ENCODE data around the gene DCAF10.
"Not testable (repeated sequence)": the region's sequence is repeated elsewhere in the genome, so short reads cannot be mapped to it uniquely, and the experiment has no call there.

The DCAF10 gene

GRCh38 chr9:37800631-37801286 lies at the start of gene DCAF10:
DCAF10 (plus strand) TSS chr9:37800797; CDS start chr9:37800867, 70 bp downstream.
- H3K27ac ChIP-seq, result peak within 1 kb of the TSS; percentile 91

GRCh38 chr9:37751186-37751585 lies 49.4 kb upstream of the DCAF10 start:
- no peak overlapping the region for H3K27ac ChIP-seq
- no peak for TF ChIP-seq CTCF (conservative IDR thresholded peaks at IDR 0.05)

More at GRCh38 chr9:37800631-37801286, at the start of gene DCAF10:
- no peak for TF ChIP-seq CTCF (conservative IDR thresholded peaks at IDR 0.05)

GRCh38 chr9:37751704-37752103 lies 48.9 kb upstream of the DCAF10 start:
- H3K27ac ChIP-seq, result not testable (repeated sequence)

GRCh38 chr9:37752112-37752511 lies 48.5 kb upstream of the DCAF10 start:
- not testable (repeated sequence) for H3K27ac ChIP-seq

- H3K27ac ChIP-seq, result peak overlapping the region; percentile 83
- TF ChIP-seq CTCF (conservative IDR thresholded peaks at IDR 0.05), result no peak
These were observed 47.7 kb upstream of the DCAF10 start for GRCh38 chr9:37752642-37753488.

- 0 out of 2 replicates have a peak, but pooled peaks have one; percentile 17 for TF ChIP-seq CTCF (conservative IDR thresholded peaks at IDR 0.05)
- peak within 1 kb of the TSS; percentile 83 for H3K27ac ChIP-seq
These were observed 47.0 kb upstream of the DCAF10 start, which contains the start of gene TRMT10B for GRCh38 chr9:37753489-37754190. TRMT10B (plus strand) TSS chr9:37753805; CDS start chr9:37761932, 8,127 bp downstream.

GRCh38 chr9:37758747-37759146 lies 41.9 kb upstream of the DCAF10 start:
- no peak overlapping the region for H3K27ac ChIP-seq
- TF ChIP-seq CTCF (conservative IDR thresholded peaks at IDR 0.05), result no peak

- H3K27ac ChIP-seq, result no peak overlapping the region
- no peak for TF ChIP-seq CTCF (conservative IDR thresholded peaks at IDR 0.05)
These were observed 40.0 kb upstream of the DCAF10 start for GRCh38 chr9:37760416-37761161.
